Measurements from ENCODE around the gene RIC8A.
A peak's percentile ranks its signal among the peaks of the same experiment; 100 is the strongest.
"Not testable (repeated sequence)": the region's sequence is repeated elsewhere in the genome, so short reads cannot be mapped to it uniquely, and the experiment has no call there.

Gene RIC8A

DNA sequence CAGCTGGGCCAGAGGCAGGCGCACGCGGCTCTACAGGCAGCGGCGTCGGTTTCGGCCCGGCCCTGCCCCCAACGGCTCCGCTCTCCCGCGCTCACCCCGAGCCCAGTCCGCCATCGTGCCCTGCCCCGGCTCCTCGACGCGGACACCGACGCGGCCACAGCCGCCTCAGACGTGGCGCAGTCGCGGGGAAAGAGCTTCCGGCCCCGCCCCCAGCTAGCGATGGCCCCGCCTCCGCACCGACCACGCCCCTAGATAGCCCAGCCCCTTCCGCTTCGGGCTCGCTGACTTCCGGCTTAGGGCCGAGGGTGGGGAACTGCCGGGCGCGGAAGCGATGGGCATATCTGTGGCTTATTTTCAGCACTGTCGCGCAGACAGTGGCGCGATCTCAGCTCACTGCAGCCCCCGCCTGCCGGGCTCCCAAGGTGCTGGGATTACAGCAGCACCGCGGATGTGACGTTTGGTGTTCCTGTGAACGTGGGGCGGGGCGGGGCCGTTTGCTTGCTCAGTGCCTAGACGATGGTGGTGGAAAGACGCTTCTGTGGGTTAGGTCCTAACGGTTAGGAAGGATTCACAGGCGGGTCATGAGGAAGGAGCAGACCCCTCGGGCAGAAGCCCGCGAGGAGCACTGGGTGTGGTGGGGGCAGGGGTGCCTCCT lies at the start of gene RIC8A, which contains the start of gene BET1L:
TSS of gene RIC8A (plus strand) at position 501 of the 655 bp plus-strand sequence. CDS start 1,147 bp downstream, outside the sequence.
TSS of gene BET1L (minus strand) at position 192 of the 655 bp plus-strand sequence. CDS start at position 114, 78 bp downstream.
- peak; percentile 93 for DNase-seq (ENCODE audit: low read depth)

DNA sequence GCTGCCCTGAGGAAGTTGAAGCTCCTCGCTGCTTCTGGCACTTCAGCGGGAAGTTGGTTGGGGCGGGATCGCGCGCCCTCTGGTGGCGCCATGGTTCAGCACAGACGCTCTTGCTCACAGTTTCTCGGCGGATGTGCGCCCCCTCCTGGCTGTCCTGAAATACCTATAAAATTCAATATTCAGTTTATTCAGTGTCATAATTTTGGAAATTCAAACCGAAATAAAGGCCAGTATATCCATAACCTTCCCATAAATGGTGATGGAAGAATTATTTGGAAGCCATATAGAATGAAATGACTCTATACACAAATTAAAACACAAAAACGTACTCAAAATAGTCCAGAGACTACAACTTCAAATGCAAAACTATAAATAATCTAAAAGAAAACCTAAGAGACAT lies 27.3 kb upstream of the RIC8A start:
- not testable (repeated sequence) for DNase-seq (ENCODE audit: low read depth)

DNA sequence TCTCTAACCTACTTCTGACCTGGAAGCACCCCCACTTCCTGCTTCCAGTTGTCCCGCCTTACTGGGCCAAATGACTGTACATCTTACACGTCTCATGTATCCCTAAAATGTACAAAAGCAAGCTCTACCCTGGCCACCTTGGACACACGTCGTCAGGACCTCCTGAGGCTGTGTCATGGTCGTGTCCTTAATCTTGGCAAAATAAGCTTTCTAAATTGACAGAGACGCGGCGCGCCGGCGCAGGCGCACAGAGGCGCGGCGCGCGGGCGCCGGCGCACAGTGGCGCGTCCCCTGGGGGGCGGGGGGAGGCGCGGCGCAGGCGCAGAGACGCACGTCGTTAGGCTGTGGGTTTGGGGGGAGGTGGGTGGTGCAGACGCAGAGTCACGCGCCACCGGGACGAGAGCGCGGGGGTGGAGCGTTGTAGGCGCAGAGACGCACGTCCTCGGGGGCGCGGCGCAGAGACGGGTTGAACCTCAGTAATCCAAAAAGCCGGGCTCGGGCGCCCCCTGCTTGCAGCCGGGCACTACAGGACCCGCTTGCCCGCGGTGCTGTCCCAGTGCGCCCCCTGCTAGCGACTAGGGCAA lies 18.2 kb upstream of the RIC8A start:
- DNase-seq (ENCODE audit: low read depth), result not testable (repeated sequence)

GRCh38 chr11:189843-190311 lies 17.6 kb upstream of the RIC8A start:
- not testable (repeated sequence) for DNase-seq (ENCODE audit: low read depth)

- not testable (repeated sequence) for DNase-seq (ENCODE audit: low read depth)
These were observed 17.0 kb upstream of the RIC8A start for GRCh38 chr11:190546-190945.

GRCh38 chr11:191490-192478 lies 15.7 kb upstream of the RIC8A start:
- DNase-seq (ENCODE audit: low read depth), result not testable (repeated sequence)

DNA sequence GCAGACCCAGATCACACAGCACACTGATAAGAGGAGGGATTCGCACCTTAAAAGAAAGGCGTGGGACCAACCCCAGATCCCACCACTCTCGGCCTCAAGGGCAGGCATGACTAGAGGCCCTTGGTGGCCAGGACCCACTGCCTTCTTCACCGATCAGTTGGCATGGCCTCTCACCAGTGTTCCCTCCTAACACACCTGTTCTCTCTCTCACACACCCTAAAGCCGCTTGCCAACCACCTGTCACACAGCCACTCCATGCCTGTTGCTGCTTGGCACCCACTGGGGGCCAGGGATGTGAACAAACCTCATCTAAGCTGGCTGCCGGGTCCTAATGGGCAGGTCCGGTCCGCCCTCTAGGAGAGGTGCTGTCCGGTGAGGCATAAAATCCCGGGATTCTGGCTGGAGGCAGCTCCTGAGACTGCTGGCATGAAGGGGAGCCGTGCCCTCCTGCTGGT lies 14.8 kb upstream of the RIC8A start, which contains the start of gene SCGB1C1:
TSS of gene SCGB1C1 (plus strand) at position 405 of the 455 bp plus-strand sequence. CDS start at position 427, 22 bp downstream.
- DNase-seq (ENCODE audit: low read depth), result not testable (repeated sequence)

DNA sequence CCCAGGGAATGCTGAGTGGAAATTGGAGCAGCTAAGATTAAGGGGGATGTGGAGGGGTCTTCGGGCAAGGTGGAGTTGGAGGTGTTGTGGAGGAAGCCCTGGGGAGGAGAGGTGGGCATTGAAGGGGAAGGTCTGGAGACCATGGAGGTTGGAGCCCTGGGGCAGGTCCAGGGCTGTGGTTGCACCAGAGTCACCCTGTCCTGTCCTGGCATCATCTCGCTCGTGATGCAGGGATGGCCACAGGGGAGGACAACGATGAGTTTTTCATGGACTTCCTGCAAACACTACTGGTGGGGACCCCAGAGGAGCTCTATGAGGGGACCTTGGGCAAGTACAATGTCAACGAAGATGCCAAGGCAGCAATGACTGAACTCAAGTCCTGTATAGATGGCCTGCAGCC lies 14.0 kb upstream of the RIC8A start:
- DNase-seq (ENCODE audit: low read depth), result not testable (repeated sequence)

GRCh38 chr11:196786-197731 lies 10.4 kb upstream of the RIC8A start:
- DNase-seq (ENCODE audit: low read depth), result no peak

GRCh38 chr11:197741-198235 lies 9.7 kb upstream of the RIC8A start:
- no peak for DNase-seq (ENCODE audit: low read depth)

DNA sequence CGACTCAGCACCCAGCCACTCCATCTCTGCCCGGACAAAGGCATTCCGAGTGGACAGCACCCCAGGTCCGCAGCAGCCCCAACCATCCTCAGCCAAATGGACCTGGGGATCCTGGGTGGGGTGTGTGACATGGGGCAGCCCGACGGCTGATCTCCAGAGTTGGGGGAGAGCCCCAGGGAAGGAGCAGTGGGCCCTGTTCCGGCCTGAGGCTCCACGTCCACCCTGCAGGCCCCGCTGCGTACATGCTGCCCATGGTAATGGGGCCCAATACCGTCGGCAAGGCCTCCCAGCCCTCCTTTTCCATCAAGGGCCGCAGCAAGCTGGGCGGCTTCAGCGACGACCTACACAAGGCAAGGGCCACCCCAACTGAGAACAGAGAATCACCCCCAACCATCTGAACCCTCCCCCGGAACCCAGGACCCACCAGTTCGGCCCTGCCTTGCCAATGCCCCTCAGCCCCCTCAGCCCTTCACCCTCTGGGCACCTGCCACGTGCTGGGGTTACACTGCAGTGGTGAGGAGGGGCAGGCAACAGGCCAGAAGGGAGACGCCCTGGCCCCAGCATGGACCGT lies 9.2 kb upstream of the RIC8A start:
- no peak for DNase-seq (ENCODE audit: low read depth)

- DNase-seq (ENCODE audit: low read depth), result no peak
These were observed 8.4 kb upstream of the RIC8A start for GRCh38 chr11:199004-199581.

DNA sequence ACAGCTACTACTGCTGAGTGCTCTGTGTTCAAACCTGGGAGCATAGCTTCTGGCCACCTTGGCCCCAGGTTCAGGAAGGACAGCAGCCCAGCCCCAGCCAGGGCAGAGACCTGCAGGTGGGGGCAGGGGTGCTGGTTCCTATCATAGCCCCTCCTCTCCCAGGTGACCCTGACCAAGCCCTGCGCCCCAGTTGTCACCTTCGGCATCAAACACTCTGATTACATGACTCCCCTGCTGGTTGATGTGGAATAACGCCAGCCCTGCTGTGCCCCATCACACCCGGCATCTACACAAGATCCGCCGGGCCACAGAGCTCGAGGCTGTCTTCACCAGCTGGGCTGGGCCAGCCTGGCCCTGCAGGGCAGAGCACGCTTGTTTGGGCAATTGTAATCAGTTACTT lies 7.7 kb upstream of the RIC8A start:
- DNase-seq (ENCODE audit: low read depth), result no peak

DNA sequence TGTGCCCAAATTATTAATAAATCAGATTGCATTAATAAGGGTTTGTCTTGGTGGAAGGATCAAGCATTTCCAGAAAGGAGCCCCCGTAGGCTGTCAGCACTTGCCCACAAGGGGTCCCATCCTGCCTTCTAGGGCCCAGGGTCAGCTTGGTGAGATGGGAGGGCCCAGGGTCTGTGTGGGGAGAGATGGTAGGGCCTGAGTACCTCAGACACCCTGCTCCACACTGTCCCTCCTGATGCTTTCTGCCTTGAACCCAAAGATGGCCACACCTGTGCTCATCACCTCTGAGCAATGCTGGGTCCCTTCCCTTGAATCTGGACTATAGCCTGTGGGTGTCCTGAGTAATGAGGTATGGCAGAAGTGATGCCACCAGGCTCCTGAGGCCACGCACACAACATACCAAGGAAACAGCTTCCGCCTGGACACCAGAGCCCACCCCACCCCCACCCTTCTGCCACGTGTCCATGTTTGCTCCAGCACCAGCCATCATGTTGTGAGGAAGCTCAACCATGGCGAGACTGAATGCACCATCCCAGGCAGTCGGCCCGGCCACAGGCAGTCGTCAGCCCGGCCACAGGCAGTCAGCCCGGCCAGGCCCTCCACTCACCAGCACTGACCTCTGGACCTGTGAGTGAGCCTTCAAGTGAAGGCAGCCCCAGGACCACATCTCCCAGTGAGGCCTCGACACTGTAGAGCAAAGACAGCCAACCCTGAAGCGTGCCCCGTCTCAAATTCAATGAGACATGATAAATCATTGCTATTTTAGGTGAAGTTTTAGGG lies 7.1 kb upstream of the RIC8A start:
- DNase-seq (ENCODE audit: low read depth), result no peak

GRCh38 chr11:201966-202365 lies 5.5 kb upstream of the RIC8A start:
- DNase-seq (ENCODE audit: low read depth), result no peak

GRCh38 chr11:202490-202889 lies 5.0 kb upstream of the RIC8A start:
- DNase-seq (ENCODE audit: low read depth), result no peak

DNA sequence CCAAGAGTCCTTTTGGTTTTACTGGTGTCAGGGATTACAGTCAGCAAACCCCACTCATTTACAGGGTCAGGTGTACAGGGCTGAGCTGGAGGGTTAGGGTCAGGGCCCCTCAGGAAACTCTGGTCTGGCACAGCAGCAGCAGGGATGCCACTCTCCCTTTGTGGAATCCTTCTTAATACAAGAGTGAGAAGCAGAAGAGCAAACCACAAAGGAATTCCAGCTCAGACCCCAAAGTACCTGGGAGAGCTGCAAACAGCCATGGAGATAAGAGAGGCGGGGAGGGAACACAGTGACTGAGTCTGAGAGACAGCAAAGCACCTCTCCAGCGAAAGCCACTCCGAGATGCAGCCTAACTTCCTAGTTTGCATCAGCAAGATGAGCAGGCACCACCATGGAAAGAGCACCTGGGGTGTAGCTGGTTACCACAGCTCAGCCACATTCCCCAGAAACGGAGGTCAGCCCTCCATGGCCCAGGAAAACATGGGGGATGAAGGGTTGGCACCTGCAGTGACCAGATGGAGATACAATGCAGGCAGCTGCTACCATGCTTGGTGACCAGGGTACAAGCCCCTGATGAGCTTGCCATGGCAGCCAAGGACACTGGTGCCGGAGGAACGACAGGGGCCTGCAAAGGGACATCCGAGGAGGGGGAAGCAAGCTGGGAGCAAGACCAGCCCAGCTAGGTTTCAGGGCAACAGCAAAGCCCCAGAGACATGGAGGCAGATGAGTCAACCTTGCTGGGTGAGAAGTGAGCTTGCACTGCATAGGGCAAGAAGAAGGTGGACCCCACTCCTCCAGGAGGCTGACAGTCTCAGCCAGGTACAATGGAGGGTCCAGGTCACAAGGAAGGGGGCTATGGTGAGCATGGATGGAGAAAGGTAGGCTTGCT lies 4.2 kb upstream of the RIC8A start:
- DNase-seq (ENCODE audit: low read depth), result no peak

DNA sequence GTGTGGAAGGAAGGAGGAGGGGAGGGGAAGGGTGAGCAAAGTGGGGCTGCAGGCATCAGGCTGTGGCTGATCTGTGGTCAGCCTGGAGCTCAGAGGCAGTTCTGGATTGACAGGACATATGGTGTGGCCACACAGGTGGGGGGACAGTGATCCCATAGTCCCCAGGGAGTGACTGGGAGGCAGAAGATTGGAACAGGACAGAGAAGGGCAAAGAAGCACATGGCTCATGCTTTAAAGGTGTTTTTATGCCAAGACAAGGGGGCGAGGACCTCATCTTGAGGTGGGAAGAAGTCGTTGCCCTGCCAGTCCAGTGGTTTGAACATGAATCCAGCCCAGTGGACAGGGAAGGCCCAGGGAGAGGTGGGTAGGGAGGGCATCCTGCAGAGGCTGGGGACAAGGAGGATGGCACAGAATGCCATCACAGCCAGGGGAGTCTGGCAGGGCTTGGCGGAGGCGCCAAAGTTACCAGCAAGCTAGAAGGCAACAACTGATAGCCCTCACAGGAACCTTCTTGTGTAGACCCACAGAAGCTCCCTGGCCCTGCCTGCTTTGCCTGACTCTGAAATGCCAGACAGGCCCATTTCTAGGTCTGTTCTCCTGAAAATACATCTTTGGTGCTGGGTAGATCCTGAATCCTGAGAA lies 3.4 kb upstream of the RIC8A start:
- DNase-seq (ENCODE audit: low read depth), result no peak
